Psoas muscle (tissue), 8 donors: ENCODE data around the gene MRPL2. TPM values are rescaled to one million over a fixed set of nuclear protein-coding genes. Genes with fewer than 3 reads are reported as not detected.
"Not testable (repeated sequence)": the region's sequence is repeated elsewhere in the genome, so short reads cannot be mapped to it uniquely, and the experiment has no call there.

Experiments
- ATAC-seq, 4 donors: fragments of 200-7000 bp; cut with Tn5 transposase; one replicate each; pipeline ENCODE4 v1.9.1; 2020; ENCODE audit warnings: moderate library complexity in 3 of 4, mild to moderate bottlenecking in 2 of 4
- DNase-seq, 2 donors: peaks; one replicate each; pipeline ENCODE4 v3.0.0-alpha.2; 2020
- H3K27ac ChIP-seq: fragments of 200-600 bp; one replicate; pipeline ENCODE4 v1.8.0; 2022
- H3K27me3 ChIP-seq, 3 donors: fragments of 200-600 bp in 1 of 3; one replicate each; pipeline versions ENCODE4 v1.6.1 to v1.8.0; 2013 to 2022; ENCODE audit warnings: low read length in 2 of 3, mild to moderate bottlenecking in 2 of 3, moderate library complexity in 1 of 3; ENCODE audit not compliant: insufficient read depth in 3 of 3
- H3K36me3 ChIP-seq, 2 donors: fragments of 200-600 bp in 1 of 2; one replicate each; pipeline versions ENCODE4 v1.6.1 to v1.8.0; 2013 to 2022; ENCODE audit warnings: low read depth in 1 of 2, mild to moderate bottlenecking in 1 of 2, moderate library complexity in 1 of 2; ENCODE audit not compliant: insufficient read depth in 1 of 2
- H3K4me1 ChIP-seq: fragments of 200-600 bp; one replicate; pipeline ENCODE4 v1.8.0; 2022
- H3K4me3 ChIP-seq: fragments of 200-600 bp; one replicate; pipeline ENCODE4 v1.8.0; 2022; ENCODE audit warnings: mild to moderate bottlenecking
- H3K9me3 ChIP-seq: fragments of 200-600 bp; one replicate; pipeline ENCODE4 v1.8.0; 2022
- CTCF ChIP-seq: fragments of 200-600 bp; IDR thresholded peaks from one replicate; pipeline ENCODE4 v1.8.0; 2022; ENCODE audit warnings: antibody characterized with exemption
- WGBS, 3 donors: extraction: QIAGEN DNeasy Blood & Tissue Kit; methylation state at CpG; one replicate each; pipeline versions ENCODE4 v1.1.6 to v1.1.7; 2013; 5-methylcytosine and 5-hydroxymethylcytosine counted together
- intact Hi-C, 2 donors: fragments of 100-400 bp; cut with DNase I; formaldehyde crosslinking; loops; one replicate each; pipeline versions ENCODE4 v1.11.0 to v1.14.2; 2022
- polyA plus RNA-seq, 3 donors: library from polyadenylated mRNA; stranded (reverse); fragments of 200-250 nt; gene quantifications; one replicate each; pipeline ENCODE4 v1.2.3, GENCODE V29; 2013
- total RNA-seq, 4 donors: library from RNA; stranded (reverse); fragmentation: NEBNext Ultra II Directional in 2 of 4; extraction: Animal tissue kit (Norgen Biotek cat#: 25700) in 2 of 4; gene quantifications; one replicate each; pipeline versions ENCODE4 v1.2.1 to v1.2.4, GENCODE V29; 2021 to 2023
- donor health status: healthy with polysubstance abuse.
- donor health status: DM: no; HTN: no; CAD: no; lungs with moderate emphysema.
- donor health status: Bipolar disorder and iron deficiency.
- donor health status: healthy.
- donor health status: DM: yes; HTN: yes; CAD: no.
- donor health status: DM: no; HTN: no; CAD: no.
- donor health status: DM: no; HTN: no; CAD: no.
- donor health status: DM: yes; HTN: yes; CAD: no.

Gene MRPL2
- total and polyA plus RNA-seq, 7 donors = 61.3 to 139 (median 91.2) TPM

- 90 to 96% (median 92%) methylated on average over 17 of the region's 17 CpGs for WGBS, 3 donors
- TF ChIP-seq CTCF = no peak
- no peaks in the 10 kb centered on the region for H3K9me3 ChIP-seq
- intact Hi-C loops = loop anchor here in 1 of 2 donors (5.0 kb wide), 1 partner anchor 34 kb away; no protein-coding TSS in a partner anchor
- H3K27ac ChIP-seq = no peak overlapping the region
- no peak for ATAC-seq
- no peak for DNase-seq
- H3K4me3 ChIP-seq = no peak overlapping the region
- H3K27me3 ChIP-seq = no peaks in the 10 kb centered on the region
- H3K4me1 ChIP-seq = peaks cover 4% of the 10 kb centered on the region
- H3K36me3 ChIP-seq = peaks cover 5 to 68% of the 10 kb centered on the region in 2 donors
Measured at GRCh38 chr6:43050981-43051380, 8.3 kb downstream of the MRPL2 start.

DNA sequence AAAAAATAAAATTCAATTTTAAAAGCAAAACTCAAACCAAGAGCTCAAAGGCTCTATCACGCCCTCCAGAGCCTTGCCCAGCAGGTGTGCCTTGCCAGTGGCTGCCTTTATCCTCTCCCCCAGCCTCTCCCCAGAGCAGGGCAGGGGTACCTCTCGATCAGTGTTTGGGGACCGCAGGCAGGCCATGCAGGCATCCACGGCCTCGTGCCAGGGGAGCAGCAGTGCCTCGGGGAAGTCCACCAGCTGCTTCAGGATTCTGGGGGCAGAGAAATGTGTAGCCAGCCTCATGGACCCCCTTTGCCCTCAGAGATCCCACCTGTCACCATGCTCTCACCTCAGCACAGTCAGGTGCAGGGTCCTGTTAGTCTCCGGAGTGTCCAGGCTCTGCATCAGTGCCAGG is 11.2 kb downstream of the MRPL2 start:
- 81 to 89% (median 85%) methylated on average over 7 of the region's 7 CpGs for WGBS, 3 donors
- Histone ChIP-seq H3K9me3 (no peaks in the 10 kb centered on the region), H3K4me1 (no peaks in the 10 kb centered on the region), H3K36me3 (peaks cover 9 to 83% of the 10 kb centered on the region in 2 donors), H3K27ac (no peak overlapping the region), H3K4me3 (no peak overlapping the region), H3K27me3 (no peaks in the 10 kb centered on the region)
- DNase-seq (no peak), ATAC-seq (no peak)
- intact Hi-C loops = no loop called here
- TF ChIP-seq CTCF = no peak

GRCh38 chr6:43045371-43045930 is 13.8 kb downstream of the MRPL2 start:
- H3K27me3 ChIP-seq = no peaks in the 10 kb centered on the region
- WGBS, 3 donors = 86 to 92% (median 87%) methylated on average over 11 of the region's 11 CpGs
- no peaks in the 10 kb centered on the region for H3K4me1 ChIP-seq
- DNase-seq = no peak
- H3K36me3 ChIP-seq = peaks cover 9 to 88% of the 10 kb centered on the region in 2 donors
- no peak overlapping the region for H3K27ac ChIP-seq
- no peak overlapping the region for H3K4me3 ChIP-seq
- ATAC-seq = no peak
- no peaks in the 10 kb centered on the region for H3K9me3 ChIP-seq
- no peak for TF ChIP-seq CTCF
- intact Hi-C loops = no loop called here

- H3K27me3 ChIP-seq = no peaks in the 10 kb centered on the region
- no peak overlapping the region for H3K27ac ChIP-seq
- DNase-seq (no peak), ATAC-seq (no peak)
- peaks cover 8 to 84% of the 10 kb centered on the region in 2 donors for H3K36me3 ChIP-seq
- no peak overlapping the region for H3K4me3 ChIP-seq
- WGBS, 3 donors = 90 to 96% (median 92%) methylated on average over 9 of the region's 9 CpGs
- no peak for TF ChIP-seq CTCF
- no peaks in the 10 kb centered on the region for H3K9me3 ChIP-seq
- H3K4me1 ChIP-seq = no peaks in the 10 kb centered on the region
- intact Hi-C loops = no loop called here
Measured at GRCh38 chr6:43043310-43043709, 15.9 kb downstream of the MRPL2 start.

DNA sequence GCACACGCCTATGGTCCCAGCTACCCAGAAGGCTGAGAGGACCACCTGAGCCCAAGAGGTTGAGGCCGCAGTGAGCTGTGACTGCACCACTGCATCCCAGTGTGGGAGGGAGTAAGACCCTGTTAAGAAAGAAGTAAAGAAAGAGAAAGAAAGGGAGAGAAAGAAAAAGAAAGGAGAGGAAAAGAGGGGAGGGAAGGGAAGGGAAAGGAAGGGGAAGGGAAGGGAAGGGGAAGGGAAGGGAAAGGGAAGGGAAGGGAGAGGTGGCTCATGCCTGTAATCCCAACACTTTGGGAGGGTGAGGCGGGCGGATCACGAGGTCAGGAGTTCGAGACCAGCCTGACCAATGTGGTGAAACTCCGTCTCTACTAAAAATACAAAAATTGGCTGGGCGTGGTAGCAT is 17.8 kb downstream of the MRPL2 start:
- ATAC-seq, H3K27ac ChIP-seq, intact Hi-C loops, H3K4me1 ChIP-seq, DNase-seq, H3K9me3 ChIP-seq, H3K27me3 ChIP-seq, H3K4me3 ChIP-seq: not testable (repeated sequence)
- H3K36me3 ChIP-seq = peaks cover 4 to 75% of the 10 kb centered on the region in 2 donors
- 88 to 98% (median 95%) methylated on average over 8 of the region's 8 CpGs for WGBS, 3 donors
